Stimulated activated CD4-positive, alpha-beta T cell treated with anti-CD3 and anti-CD28 coated beads, Interleukin-2, amount 100 ng/mL, for 4 hours (primary cell): Measurements from ENCODE around the gene PACS2.
"Not testable (repeated sequence)": the region's sequence is repeated elsewhere in the genome, so short reads cannot be mapped to it uniquely, and the experiment has no call there.

Experiments used
- DNase-seq: peaks from one replicate; pipeline ENCODE4 v3.0.0-alpha.2; 2020; ENCODE audit warnings: low read depth

PACS2 gene

DNA sequence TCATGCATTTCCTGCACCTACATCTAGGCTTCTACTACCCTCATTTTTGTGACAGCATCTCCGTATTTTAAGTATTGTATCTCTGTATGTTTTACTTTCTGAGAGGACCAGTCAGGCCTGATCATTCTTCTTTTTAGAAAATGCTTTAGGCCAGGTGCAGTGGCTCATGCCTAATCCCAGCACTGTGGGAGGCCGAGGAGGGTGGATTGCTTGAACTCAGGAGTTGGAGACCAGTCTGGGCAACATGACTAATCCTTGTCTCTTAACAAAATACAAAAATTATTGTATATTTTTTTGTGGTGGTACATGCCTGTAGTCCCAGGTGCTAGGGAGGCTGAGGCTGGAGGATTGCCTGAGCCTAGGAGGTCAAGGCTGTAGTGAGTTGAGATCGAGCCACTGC is 36.9 kb downstream of the PACS2 start:
- no peak for DNase-seq

DNA sequence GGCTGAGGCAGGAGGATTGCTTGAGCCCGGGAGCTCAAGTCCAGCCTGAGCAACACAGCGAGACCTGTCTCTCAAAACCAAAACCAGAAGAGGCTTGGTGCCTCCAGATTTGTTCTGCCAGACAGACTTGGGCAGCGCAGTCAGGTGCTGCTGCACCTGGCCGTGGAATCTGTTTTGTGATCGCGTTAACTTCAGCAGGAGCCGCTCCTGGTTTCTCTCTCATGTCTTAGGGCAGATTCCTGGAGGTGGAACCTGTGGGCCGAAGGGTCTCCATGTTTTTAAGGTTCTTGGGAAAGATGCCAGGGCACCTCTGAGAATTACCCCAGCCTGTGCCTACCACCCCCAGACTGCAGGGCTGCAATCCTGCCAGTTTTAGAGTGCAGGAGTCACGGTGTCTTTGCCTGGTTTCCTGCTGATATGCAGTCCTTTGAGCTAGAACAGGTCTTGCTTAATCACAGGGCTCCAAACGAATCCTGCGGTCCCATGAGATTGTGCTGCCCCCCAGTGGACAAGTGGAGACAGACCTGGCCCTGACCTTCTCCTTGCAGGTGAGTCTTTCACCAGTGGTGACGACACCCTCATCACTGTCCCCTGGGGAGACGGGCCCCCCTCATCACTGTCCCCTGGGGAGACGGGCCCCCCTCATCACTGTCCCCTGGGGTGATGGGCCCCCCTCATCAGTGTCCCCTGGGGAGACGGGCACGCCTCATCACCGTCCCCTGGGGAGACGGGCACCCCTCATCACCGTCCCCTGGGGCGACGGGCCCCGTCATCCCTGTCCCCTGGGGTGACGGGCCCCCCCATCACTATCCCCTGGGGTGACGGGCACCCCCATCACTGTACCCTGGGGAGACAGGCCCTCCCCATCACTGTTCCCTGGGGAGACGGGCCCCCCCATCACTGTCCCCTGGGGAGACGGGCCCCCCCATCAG is 37.6 kb downstream of the PACS2 start:
- DNase-seq: peak; percentile 78

DNA sequence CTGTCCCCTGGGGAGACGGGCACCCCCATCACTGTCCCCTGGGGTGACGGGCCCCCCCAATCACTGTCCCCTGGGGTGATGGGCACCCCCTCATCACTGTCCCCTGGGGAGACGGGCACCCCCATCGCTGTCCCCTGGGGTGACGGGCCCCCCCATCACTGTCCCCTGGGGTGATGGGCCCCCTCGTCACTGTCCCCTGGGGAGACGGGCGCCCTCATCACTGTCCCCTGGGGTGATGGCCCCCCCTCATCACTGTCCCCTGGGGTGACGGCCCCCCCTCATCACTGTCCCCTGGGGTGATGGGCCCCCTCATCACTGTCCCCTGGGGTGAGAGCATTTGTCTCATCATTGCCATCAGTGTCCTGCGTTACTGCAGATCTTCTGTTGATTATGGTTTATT is 38.6 kb downstream of the PACS2 start:
- no peak for DNase-seq

GRCh38 chr14:105354541-105354940 is 40.0 kb downstream of the PACS2 start:
- DNase-seq: no peak

DNA sequence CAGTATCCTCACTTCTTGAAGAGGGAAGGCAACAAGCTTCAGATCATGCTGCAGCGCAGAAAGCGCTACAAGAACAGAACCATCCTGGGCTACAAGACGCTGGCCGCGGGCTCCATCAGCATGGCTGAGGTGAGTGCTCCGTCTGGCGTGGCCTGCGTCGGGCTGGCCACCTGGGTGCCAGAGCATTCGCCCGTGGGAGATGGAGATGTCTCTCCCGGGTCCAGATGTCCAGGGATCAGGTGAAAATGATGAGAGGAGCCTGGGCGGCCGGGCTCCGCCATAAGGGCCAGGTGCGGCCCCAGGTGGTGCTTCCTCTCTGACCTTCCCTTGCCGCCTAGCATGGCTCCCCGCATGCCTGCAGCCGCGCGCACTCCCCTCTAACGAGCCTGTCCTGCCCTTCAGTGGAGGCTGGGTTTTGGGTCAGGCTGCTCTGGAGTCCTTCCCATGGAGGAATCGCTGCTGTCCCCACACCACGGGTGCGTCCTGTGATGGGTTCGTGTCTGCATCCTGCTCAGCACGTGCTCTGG is 40.6 kb downstream of the PACS2 start:
- DNase-seq: no peak

DNA sequence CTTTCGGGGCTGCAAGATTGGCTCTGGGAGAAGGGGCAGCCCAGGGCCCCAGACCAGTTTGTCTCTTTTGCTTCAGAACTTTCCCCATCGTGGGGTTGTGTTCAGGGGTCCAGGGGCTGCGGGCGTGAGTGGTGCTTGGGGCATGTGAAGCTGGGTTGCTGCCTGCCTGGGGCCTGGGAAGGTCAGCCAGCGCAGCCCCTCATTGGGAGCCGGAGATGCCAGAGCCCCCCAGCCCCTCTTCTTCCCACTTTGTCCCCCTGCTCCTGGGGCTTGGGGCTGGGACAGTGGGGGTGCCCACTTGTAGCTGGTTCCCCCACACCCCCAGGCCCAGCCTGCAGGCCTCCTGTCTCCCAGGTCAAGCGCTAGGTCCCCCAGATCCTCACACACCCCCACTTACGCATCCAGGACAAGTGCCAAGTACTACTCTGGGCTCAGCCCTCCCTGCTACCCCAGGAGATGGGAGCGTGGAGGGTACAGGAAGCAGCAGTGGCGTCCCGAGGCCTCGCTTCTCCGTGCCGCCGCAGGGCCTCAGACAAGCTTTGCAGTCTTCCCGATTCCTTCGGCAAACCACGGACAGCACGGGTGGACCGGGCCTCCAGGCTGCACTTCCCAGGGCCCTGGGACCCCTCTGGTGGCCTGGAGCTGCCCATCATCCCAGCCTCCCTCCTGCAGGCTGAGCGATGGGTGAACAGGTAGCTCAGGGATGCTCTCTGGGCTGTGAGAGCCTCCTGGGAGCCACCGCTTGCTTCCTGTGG is 41.5 kb downstream of the PACS2 start:
- no peak for DNase-seq

- no peak for DNase-seq
Measured at GRCh38 chr14:105356927-105357326, 42.4 kb downstream of the PACS2 start.

GRCh38 chr14:105357626-105358025 is 43.1 kb downstream of the PACS2 start:
- DNase-seq: no peak

GRCh38 chr14:105358140-105358846 is 43.7 kb downstream of the PACS2 start:
- no peak for DNase-seq

DNA sequence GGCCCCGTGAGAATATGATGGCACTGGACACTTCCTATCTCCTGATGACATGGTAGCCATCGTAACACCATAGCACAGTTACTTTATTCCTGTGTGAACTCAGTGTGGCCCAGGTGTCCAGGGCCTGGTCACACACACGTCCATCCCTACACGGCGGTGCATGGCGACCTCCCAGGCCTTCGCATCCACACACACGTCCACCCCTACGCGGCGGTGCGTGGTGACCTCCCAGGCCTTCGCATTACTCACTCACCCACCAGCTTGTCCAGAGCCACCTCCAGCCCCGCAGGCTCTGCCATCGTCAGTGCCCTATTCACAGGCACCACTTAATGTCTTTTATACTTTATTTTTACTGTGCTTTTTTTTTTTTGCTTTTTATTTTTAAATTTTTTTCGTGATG is 44.4 kb downstream of the PACS2 start:
- DNase-seq: no peak

DNA sequence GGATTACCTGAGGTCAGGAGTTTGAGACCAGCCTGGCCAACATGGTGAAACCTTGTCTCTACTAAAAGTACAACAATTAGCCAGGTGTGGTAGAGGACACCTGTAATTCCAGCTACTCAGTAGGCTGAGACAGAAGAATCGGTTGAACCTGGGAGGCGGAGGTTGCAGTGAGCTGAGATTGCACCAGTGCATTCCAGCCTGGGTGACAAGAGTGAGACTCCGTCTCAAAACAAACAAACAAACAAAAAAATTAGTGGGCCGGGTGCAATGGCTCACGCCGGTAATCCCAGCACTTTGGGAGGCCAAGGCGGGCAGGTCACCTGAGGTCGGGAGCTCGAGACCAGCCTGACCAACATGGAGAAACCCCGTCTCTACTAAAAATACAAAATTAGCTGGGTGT is 46.9 kb downstream of the PACS2 start:
- not testable (repeated sequence) for DNase-seq

DNA sequence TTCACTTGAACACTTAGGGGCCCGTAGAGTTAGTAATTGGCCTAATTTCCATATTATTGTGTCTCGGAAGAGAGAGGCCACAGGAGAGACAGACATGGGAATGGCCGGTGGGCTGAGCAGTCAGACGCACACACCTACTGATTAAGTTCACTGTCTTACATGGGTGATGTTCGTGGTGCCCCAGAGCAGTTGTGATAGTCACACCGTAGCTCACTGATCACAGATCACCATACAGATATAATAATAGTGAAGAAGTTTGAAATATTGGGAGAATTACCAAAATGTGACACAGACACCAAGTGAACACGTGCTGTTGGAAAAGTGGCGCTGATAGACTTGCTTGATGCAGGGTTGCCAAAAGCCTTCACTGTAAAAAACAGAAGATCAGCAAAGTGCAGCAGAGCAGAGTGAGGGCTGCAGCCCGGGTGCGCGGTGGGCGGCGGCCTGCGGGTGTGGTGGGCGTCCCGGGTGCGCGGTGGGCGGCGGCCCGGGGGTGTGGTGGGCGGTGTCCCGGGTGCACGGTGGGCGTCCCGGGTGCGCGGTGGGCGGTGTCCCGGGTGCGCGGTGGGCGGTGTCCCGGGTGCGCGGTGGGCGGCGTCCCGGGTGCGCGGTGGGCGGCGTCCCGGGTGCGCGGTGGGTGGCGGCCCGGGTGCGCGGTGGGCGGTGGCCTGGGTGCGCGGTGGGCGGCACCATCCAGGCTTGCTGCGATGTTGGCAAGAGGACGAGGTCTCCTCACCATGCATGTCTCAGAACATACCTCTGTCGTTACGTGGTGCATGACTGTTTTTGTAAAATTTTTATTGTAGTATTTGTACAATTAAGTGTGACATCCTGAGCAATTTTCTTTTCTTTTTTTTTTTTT is 49.5 kb downstream of the PACS2 start:
- peak; percentile 16 for DNase-seq

GRCh38 chr14:105365101-105365500 is 50.6 kb downstream of the PACS2 start:
- no peak for DNase-seq

GRCh38 chr14:105365681-105366080 is 51.1 kb downstream of the PACS2 start:
- DNase-seq: no peak

- DNase-seq: no peak
Measured at GRCh38 chr14:105366386-105367074, 52.0 kb downstream of the PACS2 start.

GRCh38 chr14:105367116-105368031 is 52.8 kb downstream of the PACS2 start:
- no peak for DNase-seq

- DNase-seq: no peak
Measured at GRCh38 chr14:105368032-105368417, 53.5 kb downstream of the PACS2 start.

DNA sequence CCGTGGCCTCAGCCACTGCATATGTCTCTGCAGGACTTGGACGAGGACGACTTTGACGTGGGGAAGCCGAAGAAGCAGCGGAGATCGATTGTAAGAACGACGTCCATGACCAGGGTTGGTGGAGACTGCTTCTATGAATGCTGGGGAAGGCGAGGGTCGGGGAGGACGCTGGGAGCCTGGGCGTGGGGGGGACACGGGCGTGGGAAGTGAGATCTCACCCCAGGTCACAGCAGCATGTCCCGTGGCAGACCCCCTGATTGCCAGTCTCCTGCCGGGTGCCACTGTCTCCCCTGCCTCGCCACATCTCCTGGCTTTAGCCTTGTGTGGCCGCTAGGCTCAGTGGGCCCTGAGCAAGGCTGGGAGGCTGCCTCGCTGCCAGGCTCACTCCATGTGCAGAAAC is 53.9 kb downstream of the PACS2 start:
- no peak for DNase-seq

- no peak for DNase-seq
Measured at GRCh38 chr14:105368910-105369652, 54.5 kb downstream of the PACS2 start.
